Small intestine (tissue), 16 donors: ENCODE measurements around the gene MLH3. TPM values are rescaled to one million over a fixed set of nuclear protein-coding genes. Genes with fewer than 3 reads are reported as not detected.
A peak's percentile ranks its signal among the peaks of the same experiment; 100 is the strongest.

Experiments
- DNase-seq, 2 donors: peaks; one replicate each; pipeline versions ENCODE4 v3.0.0 to v3.0.0-alpha.2; 2013
- FAIRE-seq: peaks from 2 replicates; lab custom pipeline; 2012; peaks lifted over from hg19 to GRCh38; lab: Jason Lieb, UNC
- H3K27ac ChIP-seq, 3 donors: one replicate each; pipeline ENCODE4 v1.5.1; 2013; ENCODE audit warnings: low read length in 2 of 3, mild to moderate bottlenecking in 2 of 3, control low read depth in 1 of 3, inconsistent platforms in 1 of 3, low read depth in 1 of 3, moderate library complexity in 1 of 3
- H3K27me3 ChIP-seq, 3 donors: one replicate each; pipeline ENCODE4 v1.6.1; 2013; ENCODE audit warnings: low read length in 3 of 3, inconsistent platforms in 1 of 3; ENCODE audit not compliant: control insufficient read depth in 3 of 3, insufficient read depth in 3 of 3
- H3K36me3 ChIP-seq, 3 donors: one replicate each; pipeline ENCODE4 v1.6.1; 2013; ENCODE audit warnings: low read length in 3 of 3, inconsistent platforms in 1 of 3, low read depth in 1 of 3, mild to moderate bottlenecking in 1 of 3, moderate library complexity in 1 of 3; ENCODE audit not compliant: control insufficient read depth in 3 of 3, insufficient read depth in 2 of 3
- H3K4me1 ChIP-seq, 3 donors: one replicate each; pipeline ENCODE4 v1.6.1; 2013; ENCODE audit warnings: low read length in 2 of 3, inconsistent platforms in 1 of 3, low read depth in 1 of 3, mild to moderate bottlenecking in 1 of 3, moderate library complexity in 1 of 3; ENCODE audit not compliant: control insufficient read depth in 3 of 3, insufficient read depth in 2 of 3
- H3K4me3 ChIP-seq, 3 donors: one replicate each; pipeline ENCODE4 v1.5.1; 2013; ENCODE audit warnings: low read length in 3 of 3, control low read depth in 1 of 3, inconsistent platforms in 1 of 3, low read depth in 1 of 3, mild to moderate bottlenecking in 1 of 3, moderate library complexity in 1 of 3
- H3K9me3 ChIP-seq, 2 donors: one replicate each; pipeline ENCODE4 v1.6.1; 2013; ENCODE audit warnings: low read depth in 1 of 2, low read length in 1 of 2; ENCODE audit not compliant: control insufficient read depth in 2 of 2, insufficient read depth in 1 of 2
- WGBS, 3 donors: extraction: QIAGEN DNeasy Blood & Tissue Kit; methylation state at CpG; one replicate each; pipeline ENCODE4 v1.1.7; 2013; 5-methylcytosine and 5-hydroxymethylcytosine counted together
- long read RNA-seq, 10 donors: transcript quantifications; one replicate each; lab custom pipeline, GENCODE V29; 2026
- polyA plus RNA-seq, 4 donors: library from polyadenylated mRNA; stranded (reverse) in 3 of 4; unstranded in 1 of 4; fragments of 200-250 nt in 3 of 4; fragments of 120-200 nt in 1 of 4; gene quantifications; one replicate each; pipeline versions ENCODE4 v1.2.1 to v1.2.3, GENCODE V29; 2013
- donor health status: healthy with polysubstance abuse.
- donor health status: control.
- donor health status: control.
- donor health status: Bipolar disorder and iron deficiency.
- donor health status: healthy.

Gene MLH3
- polyA plus RNA-seq, result 10 to 100 TPM; 13.9 to 23.7 (median 17.6) TPM
- long read RNA-seq, donor 1, result 0 reads
- long read RNA-seq, donor 2, full-length matches to known transcripts, result 2 of 2 reads
- long read RNA-seq, donor 2, partial matches to known transcripts, result 0 of 2 reads
- long read RNA-seq, donor 2, other reads (novel, unspliced or antisense), result 0 of 2 reads
- long read RNA-seq, donor 3, partial matches to known transcripts, result 0 of 3 reads
- long read RNA-seq, donor 3, other reads (novel, unspliced or antisense), result 0 of 3 reads
- long read RNA-seq, donor 4, result 0 reads
- long read RNA-seq, donor 5, result 0 reads
- long read RNA-seq, donor 6, full-length matches to known transcripts, result 4 of 4 reads
- long read RNA-seq, donor 6, partial matches to known transcripts, result 0 of 4 reads
- long read RNA-seq, donor 6, other reads (novel, unspliced or antisense), result 0 of 4 reads
- long read RNA-seq, donor 7, result 0 reads
- long read RNA-seq, donor 8, result 0 reads
- long read RNA-seq, donor 9, result 0 reads
- long read RNA-seq, donor 10, full-length matches to known transcripts, result 6 of 13 reads
- long read RNA-seq, donor 10, partial matches to known transcripts, result 7 of 13 reads
- long read RNA-seq, donor 10, other reads (novel, unspliced or antisense), result 0 of 13 reads

DNA sequence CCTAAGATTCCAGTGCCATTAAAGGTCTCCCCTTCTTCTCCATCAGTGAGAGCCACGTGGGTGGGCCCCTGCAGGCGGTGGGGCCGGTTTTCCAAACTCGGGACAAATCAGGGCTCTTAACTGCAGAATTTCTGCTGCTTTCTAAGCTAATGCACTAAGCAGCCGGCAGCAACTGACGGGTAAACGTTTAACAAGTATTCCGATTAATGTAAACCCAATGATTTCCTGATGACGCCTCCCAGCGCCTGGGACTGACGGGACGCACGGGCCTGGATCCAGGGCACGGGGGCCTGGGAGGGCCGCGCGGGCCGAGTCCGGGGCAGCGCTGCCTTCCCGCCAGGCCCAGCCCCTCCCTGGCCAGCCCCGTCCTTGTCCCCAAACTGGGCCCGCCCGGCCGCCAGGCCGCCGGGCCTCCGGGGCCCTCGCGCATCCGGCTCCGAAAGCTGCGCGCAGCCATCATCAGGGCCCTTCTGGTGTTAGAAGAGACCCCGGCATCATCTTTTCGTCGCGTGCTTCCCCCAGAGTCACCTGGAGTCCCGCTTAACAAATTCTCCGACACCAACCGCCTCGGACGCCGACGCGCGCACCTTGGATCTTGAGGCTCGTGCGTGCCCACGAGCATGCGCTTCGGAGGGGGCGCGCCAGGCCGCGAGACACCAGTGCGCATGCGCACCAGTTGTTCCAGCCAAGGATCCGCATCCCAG lies at the start of gene MLH3:
Gene MLH3 (minus strand): TSS at position 616 of the 704 bp plus-strand sequence. CDS start 1,812 bp downstream, outside the sequence.
- DNase-seq (peak; percentile 93 to 96), FAIRE-seq (no peak)
- H3K27me3 ChIP-seq, result no peaks in the 10 kb centered on the region
- no peaks in the 10 kb centered on the region for H3K36me3 ChIP-seq
- no peaks in the 10 kb centered on the region for H3K9me3 ChIP-seq
- WGBS, 3 donors, result 1% methylated on average over 48 to 59 of the region's 59 CpGs
- H3K4me3 ChIP-seq, result peak within 1 kb of the TSS; percentile 63 to 67 (median 64)
- H3K4me1 ChIP-seq, result peaks cover 2 to 11% (median 6%) of the 10 kb centered on the region in 3 donors
- peak within 1 kb of the TSS; percentile 82 to 95 (median 86) for H3K27ac ChIP-seq

DNA sequence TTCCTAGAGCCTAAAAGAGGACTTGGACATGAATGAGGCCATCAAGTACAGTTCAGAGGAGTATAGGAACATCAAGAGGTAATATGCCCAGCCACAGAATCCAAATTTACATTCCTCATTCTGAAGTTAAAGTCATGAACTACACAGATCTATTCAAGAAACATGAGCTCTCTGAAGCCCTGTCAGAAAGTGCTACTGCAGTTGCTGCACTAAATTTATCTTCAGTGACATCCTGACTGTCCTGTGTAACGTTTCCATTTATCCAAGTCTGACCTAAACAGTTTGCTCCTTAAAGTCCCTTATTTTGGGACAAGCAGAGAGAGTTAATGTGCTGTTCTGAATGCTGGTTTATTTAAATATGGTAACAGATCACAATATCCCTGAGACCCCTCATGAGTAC lies 47.4 kb upstream of the MLH3 start:
- Histone ChIP-seq H3K27me3 (no peaks in the 10 kb centered on the region), H3K9me3 (no peaks in the 10 kb centered on the region), H3K27ac (no peak overlapping the region), H3K4me3 (no peak overlapping the region), H3K4me1 (peaks cover 0 to 17% (median 0%) of the 10 kb centered on the region in 3 donors), H3K36me3 (peaks cover 6 to 44% (median 13%) of the 10 kb centered on the region in 3 donors)
- 9 to 48% (median 45%) methylated on average over 1 of the region's 1 CpG for WGBS, 3 donors
- FAIRE-seq, result no peak
- DNase-seq, result no peak

DNA sequence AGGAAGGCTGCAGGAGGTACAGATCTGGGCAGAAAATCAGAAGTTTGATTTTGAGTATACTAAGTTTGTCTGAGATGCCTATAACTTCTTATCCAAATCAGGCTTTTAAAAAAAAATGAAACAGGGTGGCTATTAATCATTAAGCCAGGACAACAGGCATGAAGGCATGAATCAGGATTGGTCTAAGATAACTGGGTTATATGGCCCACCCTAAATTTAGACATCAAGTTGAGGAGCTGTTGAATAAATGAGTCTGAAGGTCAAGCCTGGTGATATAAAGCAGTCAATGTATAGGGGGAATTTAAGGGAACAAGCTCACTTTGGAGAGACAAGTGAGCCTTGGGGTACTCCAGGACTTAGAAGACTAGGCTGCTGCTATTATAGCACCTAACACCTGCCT lies 46.9 kb upstream of the MLH3 start:
- H3K36me3 ChIP-seq, result peaks cover 8 to 44% (median 13%) of the 10 kb centered on the region in 3 donors
- peak; percentile 66 to 76 for DNase-seq
- H3K4me3 ChIP-seq, result no peak overlapping the region
- H3K4me1 ChIP-seq, result peaks cover 0 to 17% (median 0%) of the 10 kb centered on the region in 3 donors
- H3K9me3 ChIP-seq, result no peaks in the 10 kb centered on the region
- no peaks in the 10 kb centered on the region for H3K27me3 ChIP-seq
- no peak for FAIRE-seq
- no peak overlapping the region for H3K27ac ChIP-seq

DNA sequence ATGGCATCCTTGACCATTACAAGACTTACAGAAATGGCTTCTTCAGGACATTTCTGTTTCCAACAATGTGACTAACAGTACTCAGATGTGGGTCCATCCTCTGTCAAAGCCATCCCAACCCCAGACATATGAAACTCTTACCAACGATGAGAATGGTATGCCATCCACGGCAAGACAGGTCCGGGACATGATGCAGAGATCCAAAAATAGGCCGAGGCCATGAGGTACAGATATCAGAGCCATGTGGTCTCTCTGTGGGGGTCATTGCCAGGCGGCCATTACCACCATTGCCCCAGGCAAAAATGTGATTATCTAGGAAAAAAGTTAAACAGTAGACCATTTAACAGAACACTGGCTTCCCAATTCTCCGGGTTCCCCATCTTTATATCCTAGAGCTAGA lies 45.7 kb upstream of the MLH3 start:
- DNase-seq, result no peak
- no peaks in the 10 kb centered on the region for H3K27me3 ChIP-seq
- H3K36me3 ChIP-seq, result peaks cover 8 to 46% (median 13%) of the 10 kb centered on the region in 3 donors
- H3K4me1 ChIP-seq, result peaks cover 0 to 17% (median 0%) of the 10 kb centered on the region in 3 donors
- no peak overlapping the region for H3K27ac ChIP-seq
- 93 to 99% (median 97%) methylated on average over 6 of the region's 6 CpGs for WGBS, 3 donors
- FAIRE-seq, result no peak
- H3K9me3 ChIP-seq, result no peaks in the 10 kb centered on the region
- H3K4me3 ChIP-seq, result no peak overlapping the region

DNA sequence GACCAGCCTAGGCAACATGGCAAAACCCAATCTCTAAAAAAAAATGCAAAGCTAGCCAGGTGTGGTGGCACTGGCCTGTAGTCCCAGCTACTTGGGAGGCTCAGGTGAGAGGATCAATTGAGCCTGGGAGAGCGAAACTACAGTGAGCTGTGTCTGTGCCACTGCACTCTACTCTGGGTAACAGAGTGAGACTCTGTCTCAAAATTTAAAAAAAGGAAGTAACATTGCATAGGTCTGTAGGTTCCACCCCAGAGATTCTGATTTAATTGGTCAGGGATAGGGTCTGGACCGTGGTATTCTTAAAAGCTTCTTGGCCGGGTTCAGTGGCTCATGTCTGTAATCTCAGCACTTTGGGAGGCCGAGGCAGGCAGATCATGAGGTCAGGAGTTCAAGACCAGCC lies 44.4 kb upstream of the MLH3 start:
- no peaks in the 10 kb centered on the region for H3K27me3 ChIP-seq
- WGBS, 3 donors, result 92 to 98% (median 96%) methylated on average over 4 of the region's 4 CpGs

DNA sequence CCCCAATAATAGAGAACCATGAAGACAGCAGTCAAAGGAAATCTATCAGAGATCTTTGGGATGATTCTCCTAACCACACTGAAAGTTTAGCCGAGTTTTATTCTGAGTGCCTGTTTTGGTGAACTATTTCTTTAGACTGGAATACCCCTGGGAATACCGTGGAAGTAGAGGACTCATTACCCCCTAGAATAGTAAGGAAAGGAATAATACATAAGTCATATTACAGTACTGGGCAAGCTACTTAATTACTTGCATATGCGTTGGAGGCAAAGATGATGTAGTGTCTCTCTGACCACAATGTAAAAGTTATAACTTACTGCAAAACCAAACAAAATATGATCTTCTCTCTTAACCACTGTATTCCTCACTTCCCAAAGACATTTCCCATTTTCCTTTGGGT lies 43.6 kb upstream of the MLH3 start:
- no peak overlapping the region for H3K27ac ChIP-seq
- peaks cover 10 to 50% (median 12%) of the 10 kb centered on the region in 3 donors for H3K36me3 ChIP-seq
- no peak for DNase-seq
- WGBS, 3 donors, result 93 to 96% (median 95%) methylated on average over 3 of the region's 3 CpGs
- peaks cover 0 to 17% (median 0%) of the 10 kb centered on the region in 3 donors for H3K4me1 ChIP-seq
- no peak overlapping the region for H3K4me3 ChIP-seq
- no peak for FAIRE-seq
- no peaks in the 10 kb centered on the region for H3K27me3 ChIP-seq
- H3K9me3 ChIP-seq, result no peaks in the 10 kb centered on the region

More for the DNA sequence above, 44.4 kb upstream of the MLH3 start:
- H3K9me3 ChIP-seq, result no peaks in the 10 kb centered on the region
- H3K4me3 ChIP-seq, result no peak overlapping the region
- peaks cover 0 to 17% (median 0%) of the 10 kb centered on the region in 3 donors for H3K4me1 ChIP-seq
- H3K36me3 ChIP-seq, result peaks cover 10 to 48% (median 12%) of the 10 kb centered on the region in 3 donors
- H3K27ac ChIP-seq, result no peak overlapping the region
- DNase-seq (no peak), FAIRE-seq (no peak)

DNA sequence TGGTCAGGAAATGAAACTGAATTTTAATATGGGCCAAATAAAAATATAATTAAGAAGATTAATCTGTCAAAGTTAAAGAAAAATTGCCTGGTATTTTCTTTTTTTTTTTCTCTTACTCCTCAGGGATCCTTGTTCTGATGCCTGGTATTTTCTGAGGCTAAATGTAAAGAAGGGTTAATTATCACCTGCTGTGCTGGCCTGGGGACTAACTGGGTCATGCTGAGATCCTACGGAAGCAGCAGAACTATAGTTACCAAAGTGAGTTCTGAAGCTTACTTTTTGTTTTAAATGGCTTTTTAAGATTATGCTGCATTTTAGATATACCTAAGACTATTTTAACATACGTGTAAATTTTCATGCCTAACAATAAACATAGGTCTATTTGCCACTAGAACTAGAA lies 41.4 kb upstream of the MLH3 start:
- H3K4me1 ChIP-seq, result peaks cover 0 to 7% (median 0%) of the 10 kb centered on the region in 3 donors
- 91 to 95% (median 91%) methylated on average over 2 of the region's 2 CpGs for WGBS, 3 donors
- no peaks in the 10 kb centered on the region for H3K9me3 ChIP-seq
- H3K27ac ChIP-seq, result no peak overlapping the region
- DNase-seq (no peak), FAIRE-seq (no peak)
- no peaks in the 10 kb centered on the region for H3K27me3 ChIP-seq
- H3K4me3 ChIP-seq, result no peak overlapping the region
- peaks cover 7 to 50% (median 16%) of the 10 kb centered on the region in 3 donors for H3K36me3 ChIP-seq

DNA sequence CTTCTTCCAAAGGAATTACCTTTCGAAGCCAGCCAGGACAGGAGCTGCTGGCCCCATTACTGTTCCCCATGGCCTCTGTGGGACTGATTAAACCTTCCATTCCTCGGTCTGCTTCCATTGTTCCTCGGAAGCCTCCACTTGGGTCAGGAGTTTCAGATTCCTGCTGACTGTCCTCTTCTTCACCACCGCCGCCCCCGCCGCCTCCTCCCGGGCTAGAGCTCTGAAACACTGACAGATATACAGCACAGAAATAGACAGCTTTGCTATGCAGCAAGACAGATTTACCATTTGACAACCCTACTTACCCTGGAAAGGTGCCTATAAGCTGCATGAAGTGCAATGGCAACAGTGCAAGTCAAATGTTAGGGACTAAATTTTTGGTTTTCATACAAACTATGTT lies 40.0 kb upstream of the MLH3 start:
- no peak for FAIRE-seq

More for the DNA sequence above, 40.0 kb upstream of the MLH3 start:
- Histone ChIP-seq H3K9me3 (no peaks in the 10 kb centered on the region), H3K4me1 (no peaks in the 10 kb centered on the region), H3K27me3 (no peaks in the 10 kb centered on the region), H3K36me3 (peaks cover 12 to 50% (median 21%) of the 10 kb centered on the region in 3 donors), H3K4me3 (no peak overlapping the region), H3K27ac (no peak overlapping the region)
- WGBS, 3 donors, result 90 to 93% (median 93%) methylated on average over 8 of the region's 8 CpGs
- no peak for DNase-seq
